CD4-positive, alpha-beta T cell (primary cell): Measurements from ENCODE around the gene HOXA11. TPM values are rescaled to one million over a fixed set of nuclear protein-coding genes. Genes with fewer than 3 reads are reported as not detected.

Experiments
- ATAC-seq: fragments of 200-7000 bp; cut with Tn5 transposase; one replicate; pipeline ENCODE4 v1.10.0; 2022; ENCODE audit warnings: mild to moderate bottlenecking; ENCODE audit not compliant: poor library complexity
- CTCF ChIA-PET: fragments of 350-600 bp; sonication (Branson Sonifier 250); formaldehyde crosslinking; loops from one replicate; lab custom pipeline; 2021; ENCODE audit warnings: antibody characterized with exemption, inconsistent platforms; lab: Charles Lee
- POLR2A ChIA-PET: fragments of 350-600 bp; sonication (Branson Sonifier 250); formaldehyde crosslinking; loops from one replicate; lab custom pipeline; 2021; ENCODE audit warnings: antibody characterized with exemption, inconsistent platforms; lab: Charles Lee
- DNase-seq, 14 experiments: peaks; one replicate each; pipeline ENCODE4 v3.0.0-alpha.2; 2013 to 2020; ENCODE audit warnings: mixed read lengths in 2 of 14
- H3K27ac ChIP-seq, 2 donors: one replicate each; pipeline versions ENCODE4 v1.5.1 to v1.7.0; 2013; ENCODE audit warnings: low read length in 2 of 2, low read depth in 1 of 2, mild to moderate bottlenecking in 1 of 2
- H3K27me3 ChIP-seq, 2 experiments: 1 replicate in 1 of 2; 2 replicates in 1 of 2; pipeline versions ENCODE4 v1.6.1 to v1.7.0; 2013; ENCODE audit warnings: low read length in 2 of 2, control low read depth in 1 of 2, mild to moderate bottlenecking in 1 of 2, moderate library complexity in 1 of 2; ENCODE audit not compliant: insufficient read depth in 2 of 2, control insufficient read depth in 1 of 2
- H3K36me3 ChIP-seq: one replicate; pipeline ENCODE4 v1.6.1; 2013; ENCODE audit warnings: low read length, control low read depth; ENCODE audit not compliant: insufficient read depth
- H3K4me1 ChIP-seq: one replicate; pipeline ENCODE4 v1.6.1; 2013; ENCODE audit warnings: low read length, control low read depth; ENCODE audit not compliant: insufficient read depth
- H3K4me3 ChIP-seq: one replicate; pipeline ENCODE4 v1.5.1; 2013; ENCODE audit warnings: mild to moderate bottlenecking, low read length, moderate library complexity
- H3K9me3 ChIP-seq, 2 experiments: 1 replicate in 1 of 2; 2 replicates in 1 of 2; pipeline versions ENCODE4 v1.6.1 to v1.7.0; 2013; ENCODE audit warnings: low read length in 2 of 2, mild to moderate bottlenecking in 2 of 2, control low read depth in 1 of 2, moderate library complexity in 1 of 2; ENCODE audit not compliant: control insufficient read depth in 1 of 2, insufficient read depth in 1 of 2
- H3K27ac Mint-ChIP-seq: one replicate; pipeline ENCODE4 v1.8.0; 2020; ENCODE audit warnings: mixed read lengths
- H3K27me3 Mint-ChIP-seq: one replicate; pipeline ENCODE4 v1.8.0; 2021; ENCODE audit warnings: mixed read lengths
- H3K36me3 Mint-ChIP-seq: one replicate; pipeline ENCODE4 v1.8.0; 2021; ENCODE audit warnings: low read depth, mixed read lengths
- H3K4me1 Mint-ChIP-seq: one replicate; pipeline ENCODE4 v1.8.0; 2021; ENCODE audit warnings: low read depth, mixed read lengths
- H3K4me3 Mint-ChIP-seq: one replicate; pipeline ENCODE4 v1.8.0; 2020; ENCODE audit warnings: mild to moderate bottlenecking, mixed read lengths
- H3K9me3 Mint-ChIP-seq: one replicate; pipeline ENCODE4 v1.8.0; 2020; ENCODE audit warnings: mixed read lengths
- intact Hi-C, 2 experiments: fragments of 100-400 bp; cut with DNase I in 1 of 2; cut with micrococcal nuclease in 1 of 2; formaldehyde crosslinking; loops; one replicate each; pipeline versions ENCODE4 v1.15.1 to v1.9.0; 2023 to 2025; cut with DNase I, micrococcal nuclease
- total RNA-seq, 174 experiments: library from RNA in 2 of 174; stranded (reverse) in 2 of 174; gene quantifications; one replicate each; pipeline ENCODE4 v1.2.3 and lab custom pipeline; 2021 to 2026
- TF ChIP-seq, protein P1 (sequence below): fragments of 200-600 bp; IDR thresholded peaks from one replicate; pipeline ENCODE4 v1.8.0; 2022; ENCODE audit warnings: antibody characterized with exemption, mild to moderate bottlenecking

Gene HOXA11
- total RNA-seq, 2 experiments from 2014 or later = not detected

DNA sequence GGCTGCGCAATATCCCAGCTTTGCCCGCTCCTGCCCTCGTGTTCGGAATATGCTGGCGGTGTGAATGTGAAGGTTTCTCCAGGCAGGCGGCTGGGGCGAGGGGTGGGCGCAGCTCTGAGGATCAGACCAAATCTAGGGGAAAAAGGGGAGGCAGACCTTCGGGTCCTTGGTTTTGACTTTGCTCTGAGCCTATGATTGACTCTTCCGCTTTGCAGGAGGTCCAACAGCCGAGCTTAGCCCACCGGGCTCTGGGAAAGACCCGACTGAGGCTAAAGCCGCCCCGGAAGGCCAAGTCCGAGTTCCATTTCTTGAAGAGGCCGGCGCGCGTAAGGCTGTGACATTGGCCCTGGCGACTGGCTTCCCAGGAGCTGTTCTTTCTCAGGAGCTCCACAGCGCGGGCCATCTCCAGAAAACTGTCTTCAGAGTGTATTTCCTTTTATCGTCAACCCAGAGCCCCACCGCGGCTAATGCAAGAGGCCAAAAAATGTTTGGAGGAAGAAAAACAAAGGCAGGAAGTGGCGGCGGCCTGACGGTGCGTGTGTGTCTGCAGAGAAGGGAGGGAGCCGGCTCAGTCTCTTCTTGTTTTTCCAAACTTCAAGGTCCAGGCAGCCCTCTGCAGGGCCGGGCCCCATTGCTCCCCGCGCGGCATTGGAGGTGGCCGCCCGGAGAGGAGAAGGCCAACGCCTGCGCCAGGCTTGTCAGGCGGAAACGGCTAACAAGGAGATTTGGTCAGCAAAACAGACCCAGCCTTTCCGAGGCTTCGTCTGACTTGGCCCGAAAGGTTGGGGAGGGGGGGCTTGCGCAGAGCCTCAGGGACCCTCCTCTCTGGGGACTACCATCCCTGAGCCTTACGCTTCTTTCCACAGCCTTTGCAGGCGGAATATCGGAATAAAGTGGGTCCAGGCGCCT, 3.6 kb upstream of the HOXA11 start:
- Mint-ChIP-seq H3K4me3 (peak overlapping the region; percentile 79), H3K4me1 (peaks cover 81% of the 10 kb centered on the region), H3K9me3 (no peaks in the 10 kb centered on the region), H3K36me3 (no peaks in the 10 kb centered on the region), H3K27me3 (peaks cover 99% of the 10 kb centered on the region), H3K27ac (peak overlapping the region; percentile 80)
- ChIA-PET POLR2A (interaction anchor here (0.5 to 2.8 kb wide), 5 partner anchors 16 to 662 kb away, joined by 3 to 13 read pairs (median 5); no protein-coding TSS in a partner anchor), CTCF (interaction anchor here (1.8 to 3.8 kb wide), 2 partner anchors 8 to 9 kb away, joined by 8 to 14 read pairs; no protein-coding TSS in a partner anchor)
- Histone ChIP-seq H3K27me3 (peaks cover 94 to 96% of the 10 kb centered on the region in 2 experiments), H3K9me3 (peaks cover 0 to 61% of the 10 kb centered on the region in 2 experiments), H3K4me1 (peaks cover 80% of the 10 kb centered on the region), H3K27ac (no peak overlapping the region), H3K4me3 (peak overlapping the region; percentile 38), H3K36me3 (no peaks in the 10 kb centered on the region)
- ATAC-seq (peak; percentile 50), DNase-seq (peak in 11 of 14 experiments; percentile 40 to 70 (median 58))
- intact Hi-C loops = loop anchor here in 1 of 2 experiments (5.0 kb wide), 2 partner anchors 36 to 1331 kb away; partner anchors contain the start of gene HOXA3
- TF ChIP-seq, protein P1, sequence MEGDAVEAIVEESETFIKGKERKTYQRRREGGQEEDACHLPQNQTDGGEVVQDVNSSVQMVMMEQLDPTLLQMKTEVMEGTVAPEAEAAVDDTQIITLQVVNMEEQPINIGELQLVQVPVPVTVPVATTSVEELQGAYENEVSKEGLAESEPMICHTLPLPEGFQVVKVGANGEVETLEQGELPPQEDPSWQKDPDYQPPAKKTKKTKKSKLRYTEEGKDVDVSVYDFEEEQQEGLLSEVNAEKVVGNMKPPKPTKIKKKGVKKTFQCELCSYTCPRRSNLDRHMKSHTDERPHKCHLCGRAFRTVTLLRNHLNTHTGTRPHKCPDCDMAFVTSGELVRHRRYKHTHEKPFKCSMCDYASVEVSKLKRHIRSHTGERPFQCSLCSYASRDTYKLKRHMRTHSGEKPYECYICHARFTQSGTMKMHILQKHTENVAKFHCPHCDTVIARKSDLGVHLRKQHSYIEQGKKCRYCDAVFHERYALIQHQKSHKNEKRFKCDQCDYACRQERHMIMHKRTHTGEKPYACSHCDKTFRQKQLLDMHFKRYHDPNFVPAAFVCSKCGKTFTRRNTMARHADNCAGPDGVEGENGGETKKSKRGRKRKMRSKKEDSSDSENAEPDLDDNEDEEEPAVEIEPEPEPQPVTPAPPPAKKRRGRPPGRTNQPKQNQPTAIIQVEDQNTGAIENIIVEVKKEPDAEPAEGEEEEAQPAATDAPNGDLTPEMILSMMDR = no peak

DNA sequence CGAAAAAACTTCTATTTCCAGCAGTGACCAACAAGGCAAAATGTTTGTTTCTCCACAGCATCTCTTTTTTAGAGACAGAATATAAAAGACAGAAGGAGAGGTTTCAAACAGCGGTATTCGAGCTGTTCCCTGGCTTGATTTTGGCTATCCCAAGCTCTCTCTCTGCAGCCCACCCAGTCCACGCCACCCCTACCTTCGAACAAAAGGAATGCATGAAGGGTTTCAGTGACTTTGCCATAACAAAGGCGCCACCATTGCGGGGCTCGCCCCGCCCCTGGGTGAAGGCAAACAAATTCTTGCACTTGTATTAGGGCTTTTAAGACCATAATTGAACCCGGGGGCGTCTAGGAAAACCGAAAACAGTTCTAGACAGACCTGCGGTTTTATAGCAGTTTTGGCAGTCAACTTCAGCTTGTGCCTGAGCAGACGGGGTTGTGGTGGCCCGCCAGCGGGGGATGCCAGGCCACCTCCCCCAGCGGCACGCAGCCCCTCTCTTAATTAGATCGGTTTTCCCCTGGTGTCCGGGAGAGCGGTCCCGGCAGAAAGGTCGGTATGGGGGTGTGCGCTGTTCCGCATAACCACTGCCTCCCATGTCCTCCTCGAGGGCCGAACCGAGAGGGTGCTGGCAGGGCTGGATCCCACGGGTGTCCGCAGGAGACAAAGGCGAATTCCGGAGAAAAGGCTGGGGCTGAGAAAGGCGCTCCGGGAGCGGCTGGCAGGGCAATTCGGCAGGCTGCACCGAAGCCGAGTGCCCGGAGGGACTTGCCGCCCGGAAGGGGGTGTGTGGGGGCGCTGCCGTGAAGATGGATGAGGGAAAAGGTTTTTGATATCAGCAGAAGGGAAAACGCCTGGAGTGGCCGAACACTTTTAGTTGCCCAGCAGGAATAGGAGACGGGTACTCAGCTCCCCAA, 2.7 kb upstream of the HOXA11 start:
- Histone ChIP-seq H3K9me3 (peaks cover 0 to 70% of the 10 kb centered on the region in 2 experiments), H3K4me3 (peak overlapping the region; percentile 38), H3K36me3 (no peaks in the 10 kb centered on the region), H3K27ac (no peak overlapping the region), H3K27me3 (peaks cover 94 to 96% of the 10 kb centered on the region in 2 experiments), H3K4me1 (peaks cover 78% of the 10 kb centered on the region)
- Mint-ChIP-seq H3K36me3 (no peaks in the 10 kb centered on the region), H3K4me1 (peaks cover 79% of the 10 kb centered on the region), H3K27ac (peak overlapping the region; percentile 49), H3K27me3 (peaks cover 97% of the 10 kb centered on the region), H3K9me3 (no peaks in the 10 kb centered on the region), H3K4me3 (peak overlapping the region; percentile 79)
- ChIA-PET POLR2A (interaction anchor here (0.5 to 2.8 kb wide), 8 partner anchors 8 to 765 kb away, joined by 3 to 13 read pairs (median 4); no protein-coding TSS in a partner anchor), CTCF (interaction anchor here (1.3 to 3.8 kb wide), 4 partner anchors 8 to 27 kb away, joined by 3 to 14 read pairs (median 8); no protein-coding TSS in a partner anchor)
- DNase-seq = peak in 2 of 14 experiments; percentile 3 to 33
- intact Hi-C loops = loop anchor here in 1 of 2 experiments (2.0 to 5.0 kb wide), 3 partner anchors 15 to 1330 kb away; partner anchors contain the start of gene HOXA3
- TF ChIP-seq, protein P1 = no peak
- ATAC-seq = no peak
